Muscle layer of colon (tissue), 2 donors: ENCODE data around the gene PCDHGB1.

Experiments used
- H3K27ac ChIP-seq: one replicate; pipeline ENCODE4 v1.7.0; 2013; ENCODE audit warnings: low read depth, mild to moderate bottlenecking, low read length, moderate library complexity
- H3K27me3 ChIP-seq, 2 donors: one replicate each; pipeline ENCODE4 v1.7.0; 2013; ENCODE audit warnings: low read length in 2 of 2, mild to moderate bottlenecking in 2 of 2; ENCODE audit not compliant: insufficient read depth in 2 of 2, control insufficient read depth in 1 of 2
- H3K36me3 ChIP-seq: one replicate; pipeline ENCODE4 v1.7.0; 2013; ENCODE audit warnings: mild to moderate bottlenecking, low read length; ENCODE audit not compliant: insufficient read depth
- H3K4me1 ChIP-seq: one replicate; pipeline ENCODE4 v1.7.0; 2013; ENCODE audit warnings: mild to moderate bottlenecking, low read length; ENCODE audit not compliant: insufficient read depth
- H3K4me3 ChIP-seq, 2 donors: one replicate each; pipeline ENCODE4 v1.7.0; 2013; ENCODE audit warnings: low read length in 2 of 2, low read depth in 1 of 2, mild to moderate bottlenecking in 1 of 2, moderate library complexity in 1 of 2
- H3K9ac ChIP-seq: one replicate; pipeline ENCODE4 v1.7.0; 2013; ENCODE audit warnings: low read length
- H3K9me3 ChIP-seq: one replicate; pipeline ENCODE4 v1.7.0; 2013; ENCODE audit warnings: mild to moderate bottlenecking, low read length
- donor health status: abdominal sarcoma.
- donor health status: Adenocarcinoma of cecum.

Gene PCDHGB1

DNA sequence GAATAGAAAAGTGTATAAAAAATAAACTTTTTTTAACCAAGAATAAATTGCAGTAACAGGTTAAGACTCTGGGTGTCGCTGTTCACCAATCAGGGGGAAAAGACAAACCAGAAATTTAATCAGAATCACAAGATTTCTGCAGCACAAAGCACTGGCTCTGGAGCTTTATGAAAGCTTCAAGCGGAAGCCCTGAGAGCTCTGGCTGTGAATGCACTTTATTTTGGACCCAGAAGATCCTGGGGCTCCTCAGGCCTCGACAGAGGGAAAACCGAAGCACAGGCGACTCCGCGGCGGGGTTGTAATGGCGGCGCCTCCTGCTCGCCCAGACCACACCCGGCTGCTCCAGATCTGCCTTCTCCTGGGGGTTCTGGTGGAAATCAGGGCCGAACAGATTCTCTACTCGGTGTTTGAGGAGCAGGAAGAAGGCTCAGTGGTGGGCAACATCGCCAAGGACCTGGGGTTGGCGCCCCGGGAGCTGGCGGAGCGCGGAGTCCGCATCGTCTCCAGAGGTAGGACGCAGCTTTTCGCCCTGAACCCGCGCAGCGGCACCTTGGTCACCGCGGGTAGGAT, 5.1 kb downstream of the PCDHGB1 start, which contains the start of gene PCDHGA4:
Gene PCDHGA4 (plus strand): TSS at position 122 of the 570 bp plus-strand sequence. CDS start 87 bp downstream, at position 209.
- H3K4me1 ChIP-seq = no peaks in the 10 kb centered on the region
- no peak within 1 kb of the TSS for H3K9ac ChIP-seq
- no peaks in the 10 kb centered on the region for H3K36me3 ChIP-seq
- no peak within 1 kb of the TSS for H3K27ac ChIP-seq
- peak within 1 kb of the TSS; percentile 5 to 12 for H3K4me3 ChIP-seq
- peaks cover 48% of the 10 kb centered on the region for H3K9me3 ChIP-seq
- no peaks in the 10 kb centered on the region for H3K27me3 ChIP-seq

DNA sequence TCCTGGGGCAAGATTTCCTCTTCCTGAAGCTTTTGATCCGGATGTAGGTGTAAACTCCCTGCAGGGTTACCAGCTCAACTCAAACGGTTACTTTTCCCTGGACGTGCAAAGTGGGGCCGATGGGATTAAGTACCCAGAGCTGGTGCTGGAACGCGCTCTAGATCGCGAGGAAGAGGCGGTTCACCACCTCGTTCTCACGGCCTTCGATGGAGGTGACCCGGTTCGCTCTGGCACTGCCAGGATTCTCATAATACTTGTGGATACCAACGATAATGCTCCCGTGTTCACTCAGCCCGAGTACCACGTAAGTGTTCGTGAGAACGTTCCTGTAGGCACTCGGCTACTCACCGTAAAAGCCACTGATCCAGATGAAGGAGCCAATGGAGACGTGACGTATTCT, 5.7 kb downstream of the PCDHGB1 start:
- H3K4me1 ChIP-seq = no peaks in the 10 kb centered on the region
- H3K36me3 ChIP-seq = no peaks in the 10 kb centered on the region
- peak overlapping the region; percentile 5 to 12 for H3K4me3 ChIP-seq
- H3K9ac ChIP-seq = no peak overlapping the region
- no peaks in the 10 kb centered on the region for H3K27me3 ChIP-seq
- H3K9me3 ChIP-seq = peaks cover 48% of the 10 kb centered on the region
- H3K27ac ChIP-seq = no peak overlapping the region

DNA sequence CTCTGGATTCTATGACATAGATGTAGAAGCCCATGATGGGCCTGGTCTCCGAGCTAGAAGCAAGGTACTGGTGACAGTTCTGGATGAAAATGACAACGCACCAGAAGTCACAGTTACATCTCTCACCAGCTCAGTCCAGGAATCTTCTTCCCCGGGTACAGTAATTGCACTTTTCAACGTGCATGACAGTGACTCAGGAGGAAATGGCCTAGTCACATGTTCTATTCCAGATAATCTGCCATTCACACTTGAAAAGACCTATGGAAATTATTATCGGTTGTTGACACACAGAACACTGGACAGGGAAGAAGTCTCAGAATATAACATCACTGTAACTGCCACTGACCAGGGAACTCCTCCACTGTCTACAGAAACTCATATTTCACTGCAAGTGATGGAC, 6.2 kb downstream of the PCDHGB1 start:
- Histone ChIP-seq H3K9me3 (peaks cover 48% of the 10 kb centered on the region), H3K27ac (no peak overlapping the region), H3K4me1 (no peaks in the 10 kb centered on the region), H3K27me3 (no peaks in the 10 kb centered on the region), H3K4me3 (peak overlapping the region in 1 of 2 donors; percentile 5), H3K36me3 (no peaks in the 10 kb centered on the region), H3K9ac (no peak overlapping the region)

- no peaks in the 10 kb centered on the region for H3K27me3 ChIP-seq
- peak overlapping the region in 1 of 2 donors; percentile 5 for H3K4me3 ChIP-seq
- H3K27ac ChIP-seq = no peak overlapping the region
- no peak overlapping the region for H3K9ac ChIP-seq
- no peaks in the 10 kb centered on the region for H3K4me1 ChIP-seq
- no peaks in the 10 kb centered on the region for H3K36me3 ChIP-seq
- peaks cover 48% of the 10 kb centered on the region for H3K9me3 ChIP-seq
Observed at GRCh38 chr5:141356950-141357349, 7.1 kb downstream of the PCDHGB1 start.

DNA sequence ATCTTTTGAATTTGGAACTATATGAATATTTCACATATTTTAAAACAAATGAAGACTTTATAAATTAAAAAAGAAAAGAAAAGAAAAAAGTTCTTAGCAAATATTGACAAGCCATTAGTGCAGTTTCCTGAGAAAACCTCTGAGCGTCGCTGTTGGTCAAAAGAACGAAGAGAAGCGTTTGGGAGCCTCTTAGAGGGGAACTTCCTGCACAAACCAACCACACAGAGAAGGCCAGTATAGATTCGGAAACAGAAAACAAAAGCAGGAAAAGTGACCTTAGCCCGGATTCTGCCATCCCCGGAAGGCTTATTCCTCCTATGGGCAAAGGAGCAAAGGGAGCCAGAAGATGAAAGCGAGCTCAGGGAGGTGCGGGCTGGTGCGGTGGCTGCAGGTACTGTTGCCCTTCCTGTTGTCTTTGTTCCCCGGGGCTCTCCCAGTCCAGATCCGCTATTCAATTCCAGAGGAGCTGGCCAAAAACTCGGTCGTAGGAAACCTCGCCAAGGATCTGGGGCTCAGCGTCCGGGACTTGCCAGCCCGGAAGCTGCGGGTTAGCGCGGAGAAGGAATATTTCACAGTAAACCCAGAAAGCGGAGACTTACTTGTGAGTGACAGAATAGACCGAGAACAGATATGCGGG, 10.0 kb downstream of the PCDHGB1 start, which contains the start of gene PCDHGB2:
Gene PCDHGB2 (plus strand): TSS at position 205 of the 637 bp plus-strand sequence. CDS start 142 bp downstream, at position 347.
- Histone ChIP-seq H3K9ac (no peak within 1 kb of the TSS), H3K9me3 (peaks cover 56% of the 10 kb centered on the region), H3K27ac (no peak within 1 kb of the TSS), H3K4me1 (no peaks in the 10 kb centered on the region), H3K27me3 (no peaks in the 10 kb centered on the region), H3K36me3 (no peaks in the 10 kb centered on the region), H3K4me3 (peak within 1 kb of the TSS; percentile 11 to 14)

GRCh38 chr5:141360685-141361084, 10.8 kb downstream of the PCDHGB1 start:
- no peaks in the 10 kb centered on the region for H3K27me3 ChIP-seq
- H3K36me3 ChIP-seq = no peaks in the 10 kb centered on the region
- H3K9ac ChIP-seq = no peak overlapping the region
- no peaks in the 10 kb centered on the region for H3K4me1 ChIP-seq
- H3K9me3 ChIP-seq = peaks cover 57% of the 10 kb centered on the region
- no peak overlapping the region for H3K27ac ChIP-seq
- H3K4me3 ChIP-seq = peak overlapping the region in 1 of 2 donors; percentile 14

GRCh38 chr5:141362719-141363118, 12.8 kb downstream of the PCDHGB1 start:
- Histone ChIP-seq H3K9me3 (peaks cover 58% of the 10 kb centered on the region), H3K27me3 (no peaks in the 10 kb centered on the region)

DNA sequence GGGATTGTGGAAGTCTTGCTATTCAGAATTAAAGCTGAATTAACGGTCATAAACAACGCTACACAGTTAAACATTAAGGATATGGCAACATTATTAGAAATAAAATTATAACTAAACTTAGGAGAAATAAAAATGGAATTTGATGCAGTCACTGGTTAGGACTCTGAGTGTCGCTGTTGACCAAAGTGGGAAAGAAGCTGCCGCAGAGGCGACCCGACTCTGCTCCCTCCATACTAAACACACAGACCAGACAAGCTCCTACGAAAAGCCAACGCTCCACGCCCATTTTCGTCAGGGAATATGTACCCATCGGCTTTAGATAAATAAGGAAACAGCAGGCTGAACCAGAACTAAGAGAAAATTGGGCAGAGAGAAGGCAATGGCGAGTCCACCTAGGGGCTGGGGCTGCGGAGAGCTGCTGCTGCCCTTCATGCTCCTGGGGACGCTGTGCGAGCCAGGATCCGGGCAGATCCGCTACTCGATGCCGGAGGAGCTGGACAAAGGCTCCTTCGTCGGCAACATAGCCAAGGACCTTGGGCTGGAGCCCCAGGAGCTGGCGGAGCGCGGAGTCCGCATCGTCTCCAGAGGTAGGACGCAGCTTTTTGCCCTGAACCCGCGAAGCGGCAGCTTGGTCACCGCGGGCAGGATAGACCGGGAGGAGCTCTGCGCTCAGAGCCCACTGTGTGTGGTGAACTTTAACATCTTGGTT, 14.2 kb downstream of the PCDHGB1 start, which contains the start of gene PCDHGA5:
Gene PCDHGA5 (plus strand): TSS at position 211 of the 709 bp plus-strand sequence. CDS start 169 bp downstream, at position 380.
- H3K9me3 ChIP-seq = peaks cover 58% of the 10 kb centered on the region

More at GRCh38 chr5:141362719-141363118, 12.8 kb downstream of the PCDHGB1 start:
- Histone ChIP-seq H3K36me3 (no peaks in the 10 kb centered on the region), H3K4me3 (no peak overlapping the region), H3K4me1 (no peaks in the 10 kb centered on the region), H3K9ac (no peak overlapping the region), H3K27ac (no peak overlapping the region)

DNA sequence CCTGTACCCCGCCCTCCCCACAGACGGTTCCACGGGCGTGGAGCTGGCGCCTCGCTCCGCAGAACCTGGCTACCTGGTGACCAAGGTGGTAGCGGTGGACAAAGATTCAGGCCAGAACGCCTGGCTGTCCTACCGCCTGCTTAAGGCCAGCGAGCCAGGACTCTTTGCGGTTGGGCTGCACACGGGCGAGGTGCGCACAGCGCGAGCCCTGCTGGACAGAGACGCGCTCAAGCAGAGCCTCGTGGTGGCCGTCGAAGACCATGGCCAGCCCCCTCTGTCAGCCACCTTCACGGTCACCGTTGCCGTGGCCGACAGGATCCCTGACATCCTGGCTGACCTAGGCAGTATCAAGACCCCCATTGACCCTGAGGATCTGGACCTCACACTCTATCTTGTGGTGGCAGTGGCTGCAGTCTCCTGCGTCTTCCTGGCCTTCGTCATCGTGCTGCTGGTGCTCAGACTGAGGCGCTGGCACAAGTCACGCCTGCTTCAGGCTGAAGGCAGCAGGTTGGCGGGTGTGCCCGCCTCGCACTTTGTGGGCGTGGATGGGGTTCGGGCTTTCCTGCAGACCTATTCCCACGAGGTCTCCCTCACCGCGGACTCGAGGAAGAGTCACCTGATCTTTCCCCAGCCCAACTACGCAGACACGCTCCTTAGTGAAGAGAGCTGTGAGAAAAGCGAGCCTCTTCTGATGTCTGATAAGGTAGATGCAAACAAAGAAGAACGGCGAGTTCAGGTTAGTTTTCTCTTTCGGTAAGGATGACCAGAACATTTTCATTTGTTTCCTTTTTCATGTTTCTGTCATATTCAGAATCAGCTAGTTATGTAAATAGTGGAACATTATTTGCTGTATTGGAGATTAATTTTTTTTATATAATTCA, 16.4 kb downstream of the PCDHGB1 start:
- H3K9ac ChIP-seq = no peak overlapping the region
- peak overlapping the region in 1 of 2 donors; percentile 44 for H3K4me3 ChIP-seq
- no peaks in the 10 kb centered on the region for H3K4me1 ChIP-seq
- H3K27ac ChIP-seq = no peak overlapping the region
- peaks cover 61% of the 10 kb centered on the region for H3K9me3 ChIP-seq
- peaks cover 4% of the 10 kb centered on the region for H3K36me3 ChIP-seq
- no peaks in the 10 kb centered on the region for H3K27me3 ChIP-seq

More for the DNA sequence above, 14.2 kb downstream of the PCDHGB1 start, which contains the start of gene PCDHGA5:
- no peak within 1 kb of the TSS for H3K9ac ChIP-seq
- H3K36me3 ChIP-seq = no peaks in the 10 kb centered on the region
- peak within 1 kb of the TSS; percentile 26 to 44 for H3K4me3 ChIP-seq
- H3K4me1 ChIP-seq = no peaks in the 10 kb centered on the region
- H3K27ac ChIP-seq = no peak within 1 kb of the TSS
- no peaks in the 10 kb centered on the region for H3K27me3 ChIP-seq

DNA sequence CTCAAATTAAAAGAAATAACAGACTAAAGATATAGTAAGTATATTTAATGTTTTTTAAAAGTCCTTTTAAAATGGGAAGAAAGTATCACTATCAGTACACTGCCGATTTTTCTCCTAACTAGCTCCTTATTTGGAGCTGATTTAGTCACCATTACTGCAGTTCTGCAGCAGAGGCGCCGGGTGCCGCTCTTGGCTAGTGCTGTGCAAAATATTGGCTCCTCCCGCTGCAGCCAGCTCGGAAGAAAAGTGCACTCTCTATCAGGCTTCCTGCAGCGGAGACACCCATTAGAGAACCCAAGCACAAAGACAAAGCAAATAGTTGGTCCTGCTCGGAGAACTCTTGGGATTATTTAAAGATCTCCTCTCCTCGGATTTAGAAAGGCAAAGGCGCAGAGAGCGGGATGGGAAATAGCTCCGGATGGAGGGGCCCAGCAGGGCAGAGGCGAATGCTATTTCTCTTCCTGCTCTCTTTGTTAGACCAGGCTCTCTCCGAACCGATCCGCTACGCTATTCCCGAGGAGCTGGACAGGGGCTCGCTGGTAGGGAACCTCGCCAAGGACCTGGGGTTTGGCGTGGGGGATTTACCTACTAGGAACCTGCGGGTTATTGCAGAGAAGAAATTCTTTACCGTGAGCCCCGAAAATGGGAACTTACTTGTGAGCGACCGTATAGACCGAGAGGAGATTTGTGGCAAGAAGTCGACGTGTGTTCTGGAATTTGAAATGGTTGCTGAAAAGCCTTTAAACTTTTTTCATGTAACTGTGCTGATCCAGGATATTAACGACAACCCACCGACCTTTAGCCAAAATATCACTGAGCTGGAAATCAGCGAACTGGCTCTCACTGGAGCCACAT, 20.3 kb downstream of the PCDHGB1 start, which contains the start of gene PCDHGB3:
Gene PCDHGB3 (plus strand): TSS at position 249 of the 855 bp plus-strand sequence. CDS start 153 bp downstream, at position 402.
- Histone ChIP-seq H3K9me3 (peaks cover 70% of the 10 kb centered on the region), H3K4me1 (no peaks in the 10 kb centered on the region), H3K9ac (no peak within 1 kb of the TSS), H3K36me3 (peaks cover 4% of the 10 kb centered on the region), H3K4me3 (peak within 1 kb of the TSS; percentile 32 to 50), H3K27me3 (no peaks in the 10 kb centered on the region), H3K27ac (no peak within 1 kb of the TSS)
